Measurements from ENCODE around the gene COPZ1. TPM values are rescaled to one million over a fixed set of nuclear protein-coding genes. Genes with fewer than 3 reads are reported as not detected.
A peak's percentile ranks its signal among the peaks of the same experiment; 100 is the strongest.

Gene COPZ1
- total and polyA plus RNA-seq, 9 of the 15 experiments (the other 6 are each of a cell fraction or from before 2014, with no cell fraction given) = 137 to 487 (median 233) TPM

- TF ChIP-seq ZKSCAN8 (CRISPR knock-in tag; IDR thresholded peaks at IDR 0.05) = peak; percentile 80; the same call in 1 of the 2 replicates
- TF ChIP-seq BACH1 (tag; IDR thresholded peaks at IDR 0.05) = no peak
- no peak for TF ChIP-seq ZNF124 (CRISPR knock-in tag; IDR thresholded peaks at IDR 0.05)
- TF ChIP-seq SREBF2 (CRISPR knock-in tag; IDR thresholded peaks at IDR 0.05) = no peak
- peak; percentile 49; the same call in 1 of the 2 replicates for TF ChIP-seq KAT7 (CRISPR knock-in tag; IDR thresholded peaks at IDR 0.05; ENCODE audit: borderline replicate concordance)
- no peak for TF ChIP-seq U2AF2 (optimal IDR thresholded peaks at IDR 0.05; ENCODE audit: low read depth, low read length)
- TF ChIP-seq, protein P1, sequence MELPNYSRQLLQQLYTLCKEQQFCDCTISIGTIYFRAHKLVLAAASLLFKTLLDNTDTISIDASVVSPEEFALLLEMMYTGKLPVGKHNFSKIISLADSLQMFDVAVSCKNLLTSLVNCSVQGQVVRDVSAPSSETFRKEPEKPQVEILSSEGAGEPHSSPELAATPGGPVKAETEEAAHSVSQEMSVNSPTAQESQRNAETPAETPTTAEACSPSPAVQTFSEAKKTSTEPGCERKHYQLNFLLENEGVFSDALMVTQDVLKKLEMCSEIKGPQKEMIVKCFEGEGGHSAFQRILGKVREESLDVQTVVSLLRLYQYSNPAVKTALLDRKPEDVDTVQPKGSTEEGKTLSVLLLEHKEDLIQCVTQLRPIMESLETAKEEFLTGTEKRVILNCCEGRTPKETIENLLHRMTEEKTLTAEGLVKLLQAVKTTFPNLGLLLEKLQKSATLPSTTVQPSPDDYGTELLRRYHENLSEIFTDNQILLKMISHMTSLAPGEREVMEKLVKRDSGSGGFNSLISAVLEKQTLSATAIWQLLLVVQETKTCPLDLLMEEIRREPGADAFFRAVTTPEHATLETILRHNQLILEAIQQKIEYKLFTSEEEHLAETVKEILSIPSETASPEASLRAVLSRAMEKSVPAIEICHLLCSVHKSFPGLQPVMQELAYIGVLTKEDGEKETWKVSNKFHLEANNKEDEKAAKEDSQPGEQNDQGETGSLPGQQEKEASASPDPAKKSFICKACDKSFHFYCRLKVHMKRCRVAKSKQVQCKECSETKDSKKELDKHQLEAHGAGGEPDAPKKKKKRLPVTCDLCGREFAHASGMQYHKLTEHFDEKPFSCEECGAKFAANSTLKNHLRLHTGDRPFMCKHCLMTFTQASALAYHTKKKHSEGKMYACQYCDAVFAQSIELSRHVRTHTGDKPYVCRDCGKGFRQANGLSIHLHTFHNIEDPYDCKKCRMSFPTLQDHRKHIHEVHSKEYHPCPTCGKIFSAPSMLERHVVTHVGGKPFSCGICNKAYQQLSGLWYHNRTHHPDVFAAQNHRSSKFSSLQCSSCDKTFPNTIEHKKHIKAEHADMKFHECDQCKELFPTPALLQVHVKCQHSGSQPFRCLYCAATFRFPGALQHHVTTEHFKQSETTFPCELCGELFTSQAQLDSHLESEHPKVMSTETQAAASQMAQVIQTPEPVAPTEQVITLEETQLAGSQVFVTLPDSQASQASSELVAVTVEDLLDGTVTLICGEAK (IDR thresholded peaks at IDR 0.05) = no peak
- TF ChIP-seq, protein P1 (CRISPR knock-in tag; IDR thresholded peaks at IDR 0.05) = no peak
- peak; percentile 98 for TF ChIP-seq SMARCA4 (IDR thresholded peaks at IDR 0.05)
- TF ChIP-seq CTCFL (IDR thresholded peaks at IDR 0.05; ENCODE audit: borderline replicate concordance, insufficient read depth, low read depth, low read length, poor library complexity, severe bottlenecking) = no peak
- no peak for TF ChIP-seq SAP30 (IDR thresholded peaks at IDR 0.05; ENCODE audit: borderline replicate concordance, insufficient read depth, low read depth, low read length, poor library complexity, severe bottlenecking)
- no peak for TF ChIP-seq ZNF518B (CRISPR knock-in tag; IDR thresholded peaks at IDR 0.05)
Observed at GRCh38 chr12:54304187-54304810, 20.6 kb upstream of the COPZ1 start (continued).
